IMR-90 (cell line): ENCODE data around the gene VPS11. TPM values are rescaled to one million over a fixed set of nuclear protein-coding genes. Genes with fewer than 3 reads are reported as not detected.
A peak's percentile ranks its signal among the peaks of the same experiment; 100 is the strongest.

Experiments
- ATAC-seq: fragments of 200-7000 bp; cut with Tn5 transposase; 2 replicates; pipeline ENCODE4 v1.9.1; 2020; ENCODE audit warnings: low read depth, mild to moderate bottlenecking, moderate library complexity
- BruUV-seq: library from RNA; stranded (reverse); fragments of 400-500 nt; replicated peaks from 2 replicates; lab custom pipeline; 2021; lab: Mats Ljungman, UMichigan
- CTCF ChIA-PET: fragments of 300-600 bp; formaldehyde crosslinking; extraction: SDS; loops from one replicate; lab custom pipeline; 2021; ENCODE audit warnings: antibody characterized with exemption; lab: Yijun Ruan, JAX
- POLR2A ChIA-PET: fragments of 300-600 bp; sonication (Branson Sonifier 250); formaldehyde crosslinking; loops from one replicate; lab custom pipeline; 2022; ENCODE audit warnings: antibody characterized with exemption; ENCODE audit not compliant: unreplicated experiment; lab: Charles Lee
- DNase-seq: peaks from one replicate; pipeline ENCODE4 v3.0.0; 2013
- H2AFZ ChIP-seq: replicated peaks from 2 replicates; pipeline ENCODE3; 2013; ENCODE audit warnings: low read length, mild to moderate bottlenecking; ENCODE audit not compliant: poor library complexity
- H2AK5ac ChIP-seq: 2 replicates; pipeline ENCODE4 v1.6.1; 2013; ENCODE audit warnings: low read depth, low read length, inconsistent platforms
- H2AK9ac ChIP-seq: replicated peaks from 2 replicates; pipeline ENCODE3; 2013; ENCODE audit warnings: mild to moderate bottlenecking, low read depth, low read length, moderate library complexity; ENCODE audit not compliant: poor library complexity
- H2BK120ac ChIP-seq: 2 replicates; pipeline ENCODE4 v1.6.1; 2013; ENCODE audit warnings: low read depth, low read length, inconsistent platforms
- H2BK15ac ChIP-seq: 3 replicates; pipeline ENCODE4 v1.6.1; 2013; ENCODE audit warnings: low read depth, low read length, inconsistent platforms
- H2BK20ac ChIP-seq: 2 replicates; pipeline ENCODE4 v1.6.1; 2013; ENCODE audit warnings: low read depth, mild to moderate bottlenecking, inconsistent platforms, low read length, moderate library complexity
- H2BK5ac ChIP-seq: 2 replicates; pipeline ENCODE4 v1.6.1; 2013; ENCODE audit warnings: mild to moderate bottlenecking, low read depth, low read length, inconsistent platforms; ENCODE audit not compliant: poor library complexity, severe bottlenecking
- H3K14ac ChIP-seq: replicated peaks from 2 replicates; pipeline ENCODE4 v1.6.1; 2013; ENCODE audit warnings: low read depth, low read length, inconsistent platforms
- H3K18ac ChIP-seq: 2 replicates; pipeline ENCODE4 v1.6.1; 2013; ENCODE audit warnings: low read depth, low read length, control low read depth
- H3K23ac ChIP-seq: 2 replicates; pipeline ENCODE4 v1.6.1; 2013; ENCODE audit warnings: low read depth, low read length, inconsistent platforms
- H3K27ac ChIP-seq: 2 replicates; pipeline ENCODE4 v1.5.1; 2013; ENCODE audit warnings: mild to moderate bottlenecking, control low read depth, low read length; ENCODE audit not compliant: insufficient read depth
- H3K27me3 ChIP-seq: 2 replicates; pipeline ENCODE4 v1.6.1; 2013; ENCODE audit warnings: low read length; ENCODE audit not compliant: control insufficient read depth, insufficient read depth
- H3K36me3 ChIP-seq: 2 replicates; pipeline ENCODE4 v1.6.1; 2013; ENCODE audit warnings: low read length, mixed read lengths; ENCODE audit not compliant: control insufficient read depth, insufficient read depth
- H3K4ac ChIP-seq: 2 replicates; pipeline ENCODE4 v1.6.1; 2013; ENCODE audit warnings: low read depth, low read length, inconsistent platforms
- H3K4me1 ChIP-seq: 2 replicates; pipeline ENCODE4 v1.6.1; 2013; ENCODE audit warnings: low read length, mixed read lengths; ENCODE audit not compliant: control insufficient read depth, insufficient read depth
- H3K4me2 ChIP-seq: 2 replicates; pipeline ENCODE4 v1.6.1; 2013; ENCODE audit warnings: low read depth, mild to moderate bottlenecking, control low read depth, low read length, moderate library complexity
- H3K4me3 ChIP-seq: 2 replicates; pipeline ENCODE4 v1.5.1; 2013; ENCODE audit warnings: low read depth, mild to moderate bottlenecking, control low read depth, low read length, moderate library complexity; ENCODE audit not compliant: insufficient read depth
- H3K56ac ChIP-seq: 2 replicates; pipeline ENCODE4 v1.6.1; 2013; ENCODE audit warnings: low read length, inconsistent platforms; ENCODE audit not compliant: insufficient read depth; ENCODE audit errors: extremely low read depth
- H3K79me1 ChIP-seq, 2 experiments: 2 replicates each; pipeline ENCODE4 v1.6.1; 2013; ENCODE audit warnings: low read length in 2 of 2, inconsistent platforms in 1 of 2, low read depth in 1 of 2
- H3K9ac ChIP-seq: 2 replicates; pipeline ENCODE4 v1.6.1; 2013; ENCODE audit warnings: low read depth, low read length, control low read depth
- H3K9me1 ChIP-seq: 2 replicates; pipeline ENCODE4 v1.6.1; 2013; ENCODE audit warnings: low read length, inconsistent platforms; ENCODE audit not compliant: insufficient read depth
- H3K9me3 ChIP-seq: 2 replicates; pipeline ENCODE4 v1.6.1; 2013; ENCODE audit warnings: low read length; ENCODE audit not compliant: control insufficient read depth, insufficient read depth
- H4K20me1 ChIP-seq: 2 replicates; pipeline ENCODE4 v1.6.1; 2013; ENCODE audit warnings: low read length, inconsistent platforms; ENCODE audit not compliant: insufficient read depth
- H4K5ac ChIP-seq: 2 replicates; pipeline ENCODE4 v1.6.1; 2013; ENCODE audit warnings: mild to moderate bottlenecking, low read depth, low read length, control low read depth
- H4K8ac ChIP-seq, 2 experiments: 2 replicates each; pipeline ENCODE4 v1.6.1; 2013; ENCODE audit warnings: low read depth in 2 of 2, low read length in 2 of 2, control low read depth in 1 of 2, inconsistent platforms in 1 of 2
- H4K91ac ChIP-seq: 2 replicates; pipeline ENCODE4 v1.6.1; 2013; ENCODE audit warnings: low read depth, low read length, inconsistent platforms; ENCODE audit not compliant: insufficient read depth
- CHD1 ChIP-seq: IDR thresholded peaks from 2 replicates; pipeline ENCODE4 v1.6.1; 2012; ENCODE audit warnings: low read depth, low read length, improper control_type of control experiment
- MAFK ChIP-seq: IDR thresholded peaks from 2 replicates; pipeline ENCODE4 v1.6.1; 2012; ENCODE audit warnings: low read depth, low read length, improper control_type of control experiment
- MAZ ChIP-seq: IDR thresholded peaks from 2 replicates; pipeline ENCODE4 v1.6.1; 2012; ENCODE audit warnings: low read depth, mild to moderate bottlenecking, low read length, improper control_type of control experiment, moderate library complexity, borderline replicate concordance
- MXI1 ChIP-seq: IDR thresholded peaks from 2 replicates; pipeline ENCODE4 v1.6.1; 2012; ENCODE audit warnings: low read depth, mild to moderate bottlenecking, low read length, moderate library complexity, borderline replicate concordance
- POLR2A ChIP-seq: IDR thresholded peaks from 2 replicates; pipeline ENCODE4 v1.6.1; 2012; ENCODE audit warnings: mild to moderate bottlenecking, low read depth, low read length
- RFX5 ChIP-seq: IDR thresholded peaks from 2 replicates; pipeline ENCODE4 v1.8.0; 2012; ENCODE audit warnings: low read depth, mild to moderate bottlenecking, low read length, moderate library complexity
- WGBS, 2 experiments: methylation state at CpG; one replicate each; pipeline versions ENCODE4 v1.1.5 to v1.1.7; 2013; ENCODE audit warnings: missing lambda C conversion rate in 2 of 2; ENCODE audit not compliant: insufficient read length in 1 of 2; ENCODE audit errors: extremely low coverage in 2 of 2; 5-methylcytosine and 5-hydroxymethylcytosine counted together
- dilution Hi-C: fragments of 300-500 bp; cut with HindIII; formaldehyde crosslinking; loops from one replicate; pipeline ENCODE4 v1.14.3; 2018; ENCODE audit warnings: low sequenced_read_pairs; ENCODE audit not compliant: unreplicated experiment
- in situ Hi-C: fragments of 300-500 bp; cut with MboI; formaldehyde crosslinking; loops from 3 replicates; pipeline ENCODE4 v1.14.3; 2019; ENCODE audit warnings: low sequenced_read_pairs, inconsistent platforms, mixed read lengths
- intact Hi-C: fragments of 100-400 bp; cut with micrococcal nuclease; formaldehyde crosslinking; loops from 2 replicates; pipeline ENCODE4 v1.10.0; 2022
- polyA plus RNA-seq, 3 experiments: library from polyadenylated mRNA; depleted of rRNA; stranded (reverse); fragments of >200 nt; gene quantifications; 2 replicates each; pipeline ENCODE4 v1.2.3, GENCODE V29; 2012; ENCODE audit warnings: low replicate concordance in 1 of 3
- total RNA-seq: library from RNA; depleted of rRNA; stranded (reverse); fragments of >200 nt; gene quantifications from 2 replicates; pipeline ENCODE4 v1.2.3, GENCODE V29; 2012

The VPS11 gene
- total and polyA plus RNA-seq, 2 of the 4 experiments (the other 2 are of a cell fraction) = 19.7 to 30.5 TPM

DNA sequence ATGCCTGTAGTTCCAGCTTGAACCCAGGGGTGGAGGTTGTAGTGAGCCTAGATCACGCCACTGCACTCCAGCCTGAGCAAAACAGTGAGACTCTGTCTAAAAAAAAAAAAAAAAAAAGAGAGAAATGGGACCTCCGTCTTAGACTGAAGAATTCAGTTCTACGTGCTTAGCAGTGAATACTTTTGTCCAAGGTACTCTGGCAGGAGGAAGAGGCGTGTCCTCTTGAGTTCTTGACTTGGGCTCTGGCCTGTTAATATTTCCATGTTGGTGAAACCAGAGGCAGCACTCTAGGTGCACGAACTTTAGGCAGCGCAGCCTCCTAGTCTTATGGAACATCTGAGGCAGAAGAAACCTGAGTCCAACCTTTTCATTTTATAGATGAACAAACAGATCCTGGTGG lies 19.5 kb downstream of the VPS11 start:
- ChIA-PET POLR2A (no interaction called here), CTCF (no interaction called here)
- Histone ChIP-seq H3K27me3 (no peaks in the 10 kb centered on the region), H2BK5ac (no peak overlapping the region), H3K4me1 (peaks cover 7% of the 10 kb centered on the region), H3K4me2 (no peak overlapping the region), H2AK5ac (no peak overlapping the region), H4K8ac (no peak overlapping the region), H2AFZ (no peak overlapping the region), H2BK20ac (no peak overlapping the region), H3K79me1 (peaks cover 30 to 42% of the 10 kb centered on the region in 2 experiments; a peak in 3 of 4 replicates), H3K4me3 (no peak overlapping the region), H3K56ac (no peak overlapping the region), H3K9me1 (peaks cover 12% of the 10 kb centered on the region; the same call in 1 of the 2 replicates), H3K18ac (no peak overlapping the region), H2AK9ac (peak overlapping the region; percentile 73), H3K4ac (no peak overlapping the region), H4K5ac (no peak overlapping the region), H3K14ac (no peak overlapping the region), H2BK120ac (no peak overlapping the region), H3K27ac (no peak overlapping the region), H3K36me3 (peaks cover 9% of the 10 kb centered on the region), H4K20me1 (0 out of 2 replicates have a peak, but pooled peaks cover 4% of the 10 kb centered on the region), H2BK15ac (no peak overlapping the region), H3K23ac (peak overlapping the region; percentile 72), H3K9me3 (no peaks in the 10 kb centered on the region), H3K9ac (no peak overlapping the region), H4K91ac (no peak overlapping the region)
- intact Hi-C loops (no loop called here), dilution Hi-C loops (no loop called here), in situ Hi-C loops (no loop called here)
- TF ChIP-seq CHD1 (no peak), MAFK (no peak), MXI1 (no peak), RFX5 (no peak), MAZ (no peak), POLR2A (no peak)
- BruUV-seq = no TSS peak
- WGBS, 2 experiments = 100% methylated on average over 2 of the region's 6 CpGs; no CpG with 5 or more reads in 1 of the 2 experiments
- ATAC-seq (no peak), DNase-seq (no peak)
